Posterior vena cava (tissue), 2 donors: ENCODE data around the gene AOPEP. TPM values are rescaled to one million over a fixed set of nuclear protein-coding genes. Genes with fewer than 3 reads are reported as not detected.
"Not testable (repeated sequence)": the region's sequence is repeated elsewhere in the genome, so short reads cannot be mapped to it uniquely, and the experiment has no call there.

Source experiments
- DNase-seq: peaks from one replicate; pipeline ENCODE4 v3.0.0-alpha.2; 2020; ENCODE audit warnings: low spot score
- intact Hi-C, 2 donors: fragments of 100-400 bp; cut with DNase I; formaldehyde crosslinking; loops; one replicate each; pipeline versions ENCODE4 v1.14.1 to v1.14.2; 2022 to 2023
- total RNA-seq, 2 donors: library from RNA; stranded (reverse); fragmentation: NEBNext Ultra II Directional; extraction: Animal tissue kit (Norgen Biotek cat#: 25700); gene quantifications; one replicate each; pipeline ENCODE4 v1.2.1, GENCODE V29; 2021
- donor health status: DM: yes; HTN: yes; CAD: no.
- donor health status: DM: yes; HTN: yes; CAD: no.

The AOPEP gene
- total RNA-seq, 2 donors from 2014 or later, result 124 to 138 TPM

- no peak for DNase-seq
- intact Hi-C loops, result no loop called here
Measured at GRCh38 chr9:94872083-94872833, 145.8 kb downstream of the AOPEP start.

- no peak for DNase-seq
- intact Hi-C loops, result no loop called here
Measured at GRCh38 chr9:94872891-94873511, 146.5 kb downstream of the AOPEP start.

DNA sequence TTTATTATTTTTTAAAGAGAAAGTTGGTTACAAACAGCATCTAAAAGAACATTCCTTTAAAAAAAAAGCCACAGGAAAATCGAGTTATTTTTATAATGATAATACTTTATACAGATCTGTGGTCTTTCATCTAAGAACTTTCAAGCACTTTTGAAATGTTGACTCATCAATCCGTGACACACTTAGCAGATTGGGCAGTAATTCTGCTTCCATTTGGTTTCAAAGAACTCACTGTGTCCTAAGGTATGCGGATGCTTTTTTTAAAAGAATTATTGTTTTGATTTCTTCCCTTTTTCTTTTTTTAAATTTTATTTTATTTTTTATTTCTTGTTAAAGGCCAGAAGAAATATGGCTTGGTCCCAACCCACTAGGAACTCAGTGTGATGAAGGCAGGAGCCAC, 147.8 kb downstream of the AOPEP start:
- intact Hi-C loops, result no loop called here

GRCh38 chr9:94875300-94876020, 149.0 kb downstream of the AOPEP start:
- intact Hi-C loops, result no loop called here
- DNase-seq, result no peak

More for the DNA sequence above, 147.8 kb downstream of the AOPEP start:
- no peak for DNase-seq

GRCh38 chr9:94878804-94879203, 152.3 kb downstream of the AOPEP start:
- intact Hi-C loops, DNase-seq: not testable (repeated sequence)

GRCh38 chr9:94879230-94879629, 152.7 kb downstream of the AOPEP start:
- intact Hi-C loops, result no loop called here
- no peak for DNase-seq

- DNase-seq, result no peak
- intact Hi-C loops, result no loop called here
Measured at GRCh38 chr9:94881023-94881422, 154.5 kb downstream of the AOPEP start.

GRCh38 chr9:94881454-94881853, 155.0 kb downstream of the AOPEP start:
- no peak for DNase-seq
- intact Hi-C loops, result no loop called here

DNA sequence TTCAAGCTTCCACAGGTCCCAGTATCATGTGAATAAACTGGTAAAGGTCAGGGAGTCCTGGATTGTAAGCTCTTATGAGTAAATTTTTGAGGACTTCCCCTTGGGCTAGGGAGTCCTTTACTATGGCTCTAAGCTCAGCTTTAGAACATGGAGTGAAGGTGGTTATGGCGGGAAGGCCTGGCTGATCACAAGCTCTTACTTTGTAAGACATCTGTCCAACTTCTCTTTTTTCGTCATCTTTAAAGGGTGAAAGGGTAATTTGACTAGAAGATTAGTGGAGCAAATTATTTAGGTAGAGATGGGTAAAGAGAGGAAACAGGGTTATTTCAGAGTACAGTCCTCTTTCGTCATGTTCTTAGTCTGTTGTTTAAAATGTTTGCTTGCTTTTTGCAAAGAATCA, 155.4 kb downstream of the AOPEP start:
- intact Hi-C loops, result no loop called here
- no peak for DNase-seq

GRCh38 chr9:94882966-94883641, 156.6 kb downstream of the AOPEP start:
- intact Hi-C loops, result no loop called here

GRCh38 chr9:94885854-94886447, 159.5 kb downstream of the AOPEP start:
- intact Hi-C loops, result no loop called here
- no peak for DNase-seq

More at GRCh38 chr9:94882966-94883641, 156.6 kb downstream of the AOPEP start:
- no peak for DNase-seq

DNA sequence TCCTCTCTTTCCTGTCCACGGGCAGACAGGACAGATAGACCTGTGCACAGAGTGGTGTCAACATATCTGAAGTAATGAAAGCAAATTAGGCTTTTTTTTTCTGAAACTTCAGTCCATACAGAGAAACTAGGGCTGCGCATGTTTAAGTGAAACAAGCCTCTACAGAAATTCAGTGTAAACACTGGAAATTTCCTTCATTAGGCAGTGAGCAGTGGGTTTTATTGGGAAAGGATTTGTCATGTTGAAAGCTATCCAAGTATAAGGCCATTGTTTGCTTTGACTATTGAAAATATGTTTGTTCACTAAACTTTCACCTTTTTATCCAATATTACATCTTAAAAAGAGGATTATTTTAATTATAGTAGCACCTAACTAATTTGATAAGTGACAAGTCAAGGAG, 161.2 kb downstream of the AOPEP start:
- intact Hi-C loops, result no loop called here
- no peak for DNase-seq

DNA sequence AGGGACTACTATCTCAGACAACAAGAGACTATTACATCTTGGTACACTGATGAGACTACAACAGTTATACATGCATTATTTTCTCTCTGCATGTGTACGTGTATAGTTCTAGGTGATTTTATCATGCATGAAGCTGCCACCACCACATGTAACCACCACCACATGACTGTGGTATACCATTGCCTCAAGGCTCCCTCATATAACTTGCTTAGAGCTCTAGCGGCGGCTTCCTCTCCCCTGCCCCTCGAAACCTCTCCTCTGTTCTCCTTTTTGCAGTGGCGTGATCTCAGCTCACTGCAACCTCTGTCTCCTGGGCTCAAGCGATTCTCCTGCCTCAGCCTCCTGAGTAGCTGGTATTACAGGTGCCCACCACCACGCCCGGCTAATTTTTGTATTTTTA, 162.3 kb downstream of the AOPEP start:
- intact Hi-C loops, result no loop called here

GRCh38 chr9:94889628-94890027, 163.1 kb downstream of the AOPEP start:
- no peak for DNase-seq
- intact Hi-C loops, result no loop called here

More for the DNA sequence above, 162.3 kb downstream of the AOPEP start:
- no peak for DNase-seq

GRCh38 chr9:94891183-94891582, 164.7 kb downstream of the AOPEP start:
- no peak for DNase-seq
- intact Hi-C loops, result no loop called here

GRCh38 chr9:94892675-94893074, 166.2 kb downstream of the AOPEP start:
- intact Hi-C loops, result no loop called here

DNA sequence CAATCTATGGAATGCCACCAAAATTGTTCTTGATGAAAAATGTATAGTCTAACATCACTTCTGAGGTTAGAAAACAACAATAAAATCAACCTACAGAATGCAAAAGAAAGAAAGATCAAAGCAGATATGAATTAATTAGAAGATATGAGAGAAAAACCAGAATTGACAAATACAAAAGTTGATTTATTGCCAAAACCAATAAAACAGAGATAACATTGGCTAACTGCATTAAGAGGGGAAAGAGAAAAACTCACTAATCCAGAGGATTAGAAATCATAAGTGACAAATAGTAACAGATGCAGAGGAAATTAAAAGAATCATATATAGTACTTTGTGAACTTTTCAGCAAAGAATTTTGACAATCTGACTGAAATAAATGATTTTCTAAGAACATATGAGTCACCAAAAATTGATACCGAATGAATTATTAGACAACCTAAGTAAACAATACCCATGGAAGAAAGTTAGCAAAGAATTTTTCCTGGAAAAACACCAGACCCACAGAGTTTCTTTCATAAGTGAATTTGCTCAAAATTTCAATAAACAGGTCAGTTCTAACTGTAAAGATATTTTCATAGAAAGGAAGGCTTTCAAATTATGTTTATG, 167.7 kb downstream of the AOPEP start:
- no peak for DNase-seq
- intact Hi-C loops, result no loop called here

More at GRCh38 chr9:94892675-94893074, 166.2 kb downstream of the AOPEP start:
- no peak for DNase-seq

- intact Hi-C loops, result no loop called here
- no peak for DNase-seq
Measured at GRCh38 chr9:94895668-94896067, 169.2 kb downstream of the AOPEP start.

GRCh38 chr9:94896512-94896911, 170.0 kb downstream of the AOPEP start:
- intact Hi-C loops, result no loop called here
- no peak for DNase-seq
